Uterus (tissue), 2 donors: ENCODE measurements around the gene PRKN.

Experiments used
- CTCF ChIP-seq, 4 experiments: fragments of 200-600 bp in 2 of 4; fragments of 450-650 bp in 2 of 4; sonication (generic) in 2 of 4; IDR thresholded peaks; one replicate each; pipeline ENCODE4 v1.5.1; 2016 to 2019; ENCODE audit warnings: antibody characterized with exemption in 4 of 4, mild to moderate bottlenecking in 2 of 4, moderate library complexity in 1 of 4
- POLR2A ChIP-seq, 2 donors: fragments of 450-650 bp; IDR thresholded peaks; one replicate each; pipeline ENCODE4 v1.6.1; 2016; ENCODE audit warnings: antibody characterized with exemption in 2 of 2, mild to moderate bottlenecking in 1 of 2, moderate library complexity in 1 of 2

- TF ChIP-seq CTCF (IDR thresholded peaks at IDR 0.05), result no peak
- no peak for TF ChIP-seq POLR2A (IDR thresholded peaks at IDR 0.05)
Measured at GRCh38 chr6:162688751-162689345, 38.7 kb downstream of the PRKN start.
